HepG2 (cell line): ENCODE results near the gene SLC1A4. TPM values are rescaled to one million over a fixed set of nuclear protein-coding genes. Genes with fewer than 3 reads are reported as not detected.

ENCODE experiments used
- ATF7-NPFF ChIP-seq: sonication (generic); formaldehyde crosslinking; IDR thresholded peaks from 2 replicates; pipeline ENCODE4 v1.8.1; 2023; ENCODE audit warnings: mild to moderate bottlenecking, low read depth, missing genetic modification reagents, moderate library complexity
- BCL6 ChIP-seq: IDR thresholded peaks from 2 replicates; pipeline ENCODE4 v1.6.1; 2016; ENCODE audit warnings: missing genetic modification reagents, missing compliant biosample characterization
- BRD4 ChIP-seq: sonication (generic); formaldehyde crosslinking; IDR thresholded peaks from 2 replicates; pipeline ENCODE4 v1.4.0; 2020; ENCODE audit warnings: missing genetic modification reagents
- DNMT1 ChIP-seq: sonication (generic); formaldehyde crosslinking; IDR thresholded peaks from 2 replicates; pipeline ENCODE4 v1.5.1; 2020; ENCODE audit warnings: mild to moderate bottlenecking, missing genetic modification reagents
- KAT2B ChIP-seq: fragments of 150-350 bp; IDR thresholded peaks from 2 replicates; pipeline ENCODE4 v1.6.1; 2014; ENCODE audit warnings: low read depth, low read length, borderline replicate concordance
- KLF11 ChIP-seq: IDR thresholded peaks from 2 replicates; pipeline ENCODE4 v1.6.1; 2016; ENCODE audit warnings: missing compliant biosample characterization
- NFIB ChIP-seq: sonication (generic); formaldehyde crosslinking; IDR thresholded peaks from 2 replicates; pipeline ENCODE4 v1.9.0; 2021; ENCODE audit warnings: missing genetic modification reagents, mild to moderate bottlenecking, borderline replicate concordance
- PAX8 ChIP-seq: sonication (generic); formaldehyde crosslinking; IDR thresholded peaks from 2 replicates; pipeline ENCODE4 v1.8.0; 2022; ENCODE audit warnings: mild to moderate bottlenecking, missing genetic modification reagents, borderline replicate concordance
- SP1 ChIP-seq, 2 experiments: fragments of 450-650 bp in 1 of 2; sonication (generic) in 1 of 2; formaldehyde crosslinking in 1 of 2; IDR thresholded peaks; 2 replicates each; pipeline versions ENCODE4 v1.4.0 to v1.6.1; 2016 to 2020; ENCODE audit warnings: missing genetic modification reagents in 1 of 2
- SRSF9 ChIP-seq: fragments of 200-400 bp; formaldehyde crosslinking; IDR thresholded peaks from 2 replicates; pipeline ENCODE4 v1.6.1; 2018; ENCODE audit warnings: borderline replicate concordance, mild to moderate bottlenecking, low read depth, low read length; ENCODE audit not compliant: insufficient read depth, poor library complexity, severe bottlenecking
- ZFY ChIP-seq: sonication (generic); formaldehyde crosslinking; IDR thresholded peaks from 2 replicates; pipeline ENCODE4 v1.4.0; 2020; ENCODE audit warnings: missing genetic modification reagents
- ZMAT3 ChIP-seq: sonication (generic); formaldehyde crosslinking; conservative IDR thresholded peaks from 2 replicates; pipeline ENCODE4 v1.7.0; 2021; ENCODE audit warnings: missing genetic modification reagents
- ZNF337 ChIP-seq: sonication (generic); formaldehyde crosslinking; IDR thresholded peaks from 2 replicates; pipeline ENCODE4 v1.5.1; 2020; ENCODE audit warnings: missing genetic modification reagents, low read depth, mild to moderate bottlenecking, borderline replicate concordance
- ZNF510 ChIP-seq: sonication (generic); formaldehyde crosslinking; IDR thresholded peaks from 2 replicates; pipeline ENCODE4 v1.4.0; 2020; ENCODE audit warnings: low read depth, mild to moderate bottlenecking, missing genetic modification reagents
- ZNF652 ChIP-seq: IDR thresholded peaks from 2 replicates; pipeline ENCODE4 v1.6.1; 2016; ENCODE audit warnings: low read depth, borderline replicate concordance
- ZNF841 ChIP-seq: sonication (generic); formaldehyde crosslinking; IDR thresholded peaks from 2 replicates; pipeline ENCODE4 v1.8.1; 2023; ENCODE audit warnings: missing genetic modification reagents, borderline replicate concordance
- ZSCAN21 ChIP-seq: sonication (generic); formaldehyde crosslinking; IDR thresholded peaks from 2 replicates; pipeline ENCODE4 v1.8.0; 2022; ENCODE audit warnings: mild to moderate bottlenecking, missing genetic modification reagents, moderate library complexity, borderline replicate concordance
- ZSCAN31 ChIP-seq: sonication (generic); formaldehyde crosslinking; IDR thresholded peaks from 2 replicates; pipeline ENCODE4 v1.5.0; 2020; ENCODE audit warnings: low read depth, mild to moderate bottlenecking, missing genetic modification reagents
- polyA plus RNA-seq, 8 experiments: library from polyadenylated mRNA; depleted of rRNA in 3 of 8; stranded (reverse) in 7 of 8; unstranded in 1 of 8; fragments of >200 nt; fragmentation: Illumina TruSeq in 4 of 8; extraction: Trizol in 4 of 8; gene quantifications; 2 replicates each; pipeline versions ENCODE4 v1.2.1 to v1.2.3, GENCODE V29; 2011 to 2016; ENCODE audit warnings: low read depth in 4 of 8, missing spikeins in 1 of 8, mixed read lengths in 1 of 8; ENCODE audit not compliant: insufficient read depth in 1 of 8
- total RNA-seq, 5 experiments: library from RNA; depleted of rRNA; stranded (reverse); fragments of >200 nt; fragmentation: Illumina TruSeq; extraction: Trizol; gene quantifications; 2 replicates each; pipeline ENCODE4 v1.2.3, GENCODE V29; 2016; ENCODE audit warnings: low read depth in 1 of 5
- TF ChIP-seq, protein P1 (sequence below): sonication (generic); formaldehyde crosslinking; IDR thresholded peaks from 2 replicates; pipeline ENCODE4 v1.4.0; 2020; ENCODE audit warnings: missing genetic modification reagents, borderline replicate concordance
- TF ChIP-seq, protein P2 (sequence below): sonication (generic); formaldehyde crosslinking; conservative IDR thresholded peaks from 2 replicates; pipeline ENCODE4 v1.8.1; 2023; ENCODE audit warnings: missing genetic modification reagents
- TF ChIP-seq, protein P3 (sequence below): sonication (generic); formaldehyde crosslinking; IDR thresholded peaks from 2 replicates; pipeline ENCODE4 v1.5.0; 2020; ENCODE audit warnings: missing genetic modification reagents

SLC1A4 gene
- total and polyA plus RNA-seq, 2 of the 13 experiments (the other 11 are each of a cell fraction or from before 2014, with no cell fraction given): 21.0 to 39.6 TPM

DNA sequence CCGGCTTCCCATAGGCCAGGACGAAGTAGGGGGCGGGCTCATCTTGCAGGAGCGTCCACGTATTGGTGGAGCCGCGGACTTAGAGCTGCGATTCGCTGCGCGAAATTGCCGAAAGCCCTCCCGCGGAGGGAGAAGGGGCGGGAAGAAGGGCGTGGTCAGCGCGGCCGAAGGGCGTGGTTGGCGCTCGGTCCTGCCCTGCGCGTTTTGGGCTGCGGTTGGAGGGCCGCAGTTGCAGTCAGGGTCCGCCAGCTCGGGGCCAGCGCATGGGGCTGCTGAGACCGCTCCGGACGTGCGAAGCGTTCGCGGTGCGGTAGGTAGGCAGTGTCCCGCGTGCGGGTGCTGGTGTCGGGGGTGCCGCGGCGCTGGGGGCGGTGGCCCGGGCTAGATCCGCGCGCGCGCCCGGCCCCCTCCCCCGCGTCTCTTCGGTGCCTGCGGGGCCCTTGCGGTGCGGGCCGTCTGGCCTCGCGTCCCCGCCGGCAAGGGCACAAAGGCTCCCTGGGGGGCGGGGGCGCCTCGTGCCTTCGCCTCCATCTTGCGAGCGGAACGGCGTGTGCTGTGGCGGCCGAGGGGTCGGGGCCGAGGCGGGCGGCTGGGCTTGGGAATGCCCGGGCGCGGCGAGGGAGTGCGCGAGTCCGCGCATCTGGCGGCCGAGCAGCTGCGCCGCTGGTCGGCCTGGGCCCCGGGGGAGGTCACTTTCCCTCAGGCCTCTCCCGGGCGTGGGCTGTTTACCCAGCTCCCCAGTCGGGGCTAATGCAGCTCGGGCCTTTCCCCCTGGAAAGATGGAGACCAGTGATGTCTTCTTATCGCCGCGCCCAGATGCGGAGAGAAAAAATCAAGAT is 67.2 kb downstream of the SLC1A4 start, which contains the start of gene CEP68 (continued):
- TF ChIP-seq, protein P1, sequence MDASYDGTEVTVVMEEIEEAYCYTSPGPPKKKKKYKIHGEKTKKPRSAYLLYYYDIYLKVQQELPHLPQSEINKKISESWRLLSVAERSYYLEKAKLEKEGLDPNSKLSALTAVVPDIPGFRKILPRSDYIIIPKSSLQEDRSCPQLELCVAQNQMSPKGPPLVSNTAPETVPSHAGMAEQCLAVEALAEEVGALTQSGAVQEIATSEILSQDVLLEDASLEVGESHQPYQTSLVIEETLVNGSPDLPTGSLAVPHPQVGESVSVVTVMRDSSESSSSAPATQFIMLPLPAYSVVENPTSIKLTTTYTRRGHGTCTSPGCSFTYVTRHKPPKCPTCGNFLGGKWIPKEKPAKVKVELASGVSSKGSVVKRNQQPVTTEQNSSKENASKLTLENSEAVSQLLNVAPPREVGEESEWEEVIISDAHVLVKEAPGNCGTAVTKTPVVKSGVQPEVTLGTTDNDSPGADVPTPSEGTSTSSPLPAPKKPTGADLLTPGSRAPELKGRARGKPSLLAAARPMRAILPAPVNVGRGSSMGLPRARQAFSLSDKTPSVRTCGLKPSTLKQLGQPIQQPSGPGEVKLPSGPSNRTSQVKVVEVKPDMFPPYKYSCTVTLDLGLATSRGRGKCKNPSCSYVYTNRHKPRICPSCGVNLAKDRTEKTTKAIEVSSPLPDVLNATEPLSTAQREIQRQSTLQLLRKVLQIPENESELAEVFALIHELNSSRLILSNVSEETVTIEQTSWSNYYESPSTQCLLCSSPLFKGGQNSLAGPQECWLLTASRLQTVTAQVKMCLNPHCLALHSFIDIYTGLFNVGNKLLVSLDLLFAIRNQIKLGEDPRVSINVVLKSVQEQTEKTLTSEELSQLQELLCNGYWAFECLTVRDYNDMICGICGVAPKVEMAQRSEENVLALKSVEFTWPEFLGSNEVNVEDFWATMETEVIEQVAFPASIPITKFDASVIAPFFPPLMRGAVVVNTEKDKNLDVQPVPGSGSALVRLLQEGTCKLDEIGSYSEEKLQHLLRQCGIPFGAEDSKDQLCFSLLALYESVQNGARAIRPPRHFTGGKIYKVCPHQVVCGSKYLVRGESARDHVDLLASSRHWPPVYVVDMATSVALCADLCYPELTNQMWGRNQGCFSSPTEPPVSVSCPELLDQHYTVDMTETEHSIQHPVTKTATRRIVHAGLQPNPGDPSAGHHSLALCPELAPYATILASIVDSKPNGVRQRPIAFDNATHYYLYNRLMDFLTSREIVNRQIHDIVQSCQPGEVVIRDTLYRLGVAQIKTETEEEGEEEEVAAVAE (CRISPR knock-in tag): no peak; the same call in 1 of the 2 replicates
- TF ChIP-seq SP1 (IDR thresholded peaks at IDR 0.05) (peak; percentile 72; the same call in 1 of the 2 replicates), SP1 (CRISPR knock-in tag; IDR thresholded peaks at IDR 0.05) (peak; percentile 97), ZSCAN21 (peak; percentile 89; the same call in 1 of the 2 replicates), ZNF652 (CRISPR knock-in tag) (no peak), ZNF510 (CRISPR knock-in tag) (no peak; the same call in 1 of the 2 replicates), ZNF841 (CRISPR knock-in tag) (no peak; the same call in 1 of the 2 replicates), PAX8 (no peak; the same call in 1 of the 2 replicates), NFIB (CRISPR knock-in tag) (no peak), KLF11 (peak; percentile 86; the same call in 1 of the 2 replicates), ZNF337 (CRISPR knock-in tag) (no peak), KAT2B (no peak), ATF7-NPFF (CRISPR knock-in tag) (peak; percentile 93), ZMAT3 (peak; percentile 88), BRD4 (CRISPR knock-in tag) (peak; percentile 80; the same call in 1 of the 2 replicates), ZSCAN31 (0 out of 2 replicates have a peak, but pooled peaks have one; percentile 29), BCL6 (peak; percentile 53), SRSF9 (no peak), DNMT1 (CRISPR knock-in tag) (peak; percentile 95; the same call in 1 of the 2 replicates), ZFY (CRISPR knock-in tag) (peak; percentile 99)
- TF ChIP-seq, protein P2, sequence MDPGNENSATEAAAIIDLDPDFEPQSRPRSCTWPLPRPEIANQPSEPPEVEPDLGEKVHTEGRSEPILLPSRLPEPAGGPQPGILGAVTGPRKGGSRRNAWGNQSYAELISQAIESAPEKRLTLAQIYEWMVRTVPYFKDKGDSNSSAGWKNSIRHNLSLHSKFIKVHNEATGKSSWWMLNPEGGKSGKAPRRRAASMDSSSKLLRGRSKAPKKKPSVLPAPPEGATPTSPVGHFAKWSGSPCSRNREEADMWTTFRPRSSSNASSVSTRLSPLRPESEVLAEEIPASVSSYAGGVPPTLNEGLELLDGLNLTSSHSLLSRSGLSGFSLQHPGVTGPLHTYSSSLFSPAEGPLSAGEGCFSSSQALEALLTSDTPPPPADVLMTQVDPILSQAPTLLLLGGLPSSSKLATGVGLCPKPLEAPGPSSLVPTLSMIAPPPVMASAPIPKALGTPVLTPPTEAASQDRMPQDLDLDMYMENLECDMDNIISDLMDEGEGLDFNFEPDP (CRISPR knock-in tag): no peak
- TF ChIP-seq, protein P3, sequence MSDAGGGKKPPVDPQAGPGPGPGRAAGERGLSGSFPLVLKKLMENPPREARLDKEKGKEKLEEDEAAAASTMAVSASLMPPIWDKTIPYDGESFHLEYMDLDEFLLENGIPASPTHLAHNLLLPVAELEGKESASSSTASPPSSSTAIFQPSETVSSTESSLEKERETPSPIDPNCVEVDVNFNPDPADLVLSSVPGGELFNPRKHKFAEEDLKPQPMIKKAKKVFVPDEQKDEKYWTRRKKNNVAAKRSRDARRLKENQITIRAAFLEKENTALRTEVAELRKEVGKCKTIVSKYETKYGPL: peak; percentile 71
